ENCODE results near the gene STK24. TPM values are rescaled to one million over a fixed set of nuclear protein-coding genes. Genes with fewer than 3 reads are reported as not detected.

STK24 gene
- total RNA-seq, 4 donors from 2014 or later: 55.3 to 96.3 (median 83.9) TPM

DNA sequence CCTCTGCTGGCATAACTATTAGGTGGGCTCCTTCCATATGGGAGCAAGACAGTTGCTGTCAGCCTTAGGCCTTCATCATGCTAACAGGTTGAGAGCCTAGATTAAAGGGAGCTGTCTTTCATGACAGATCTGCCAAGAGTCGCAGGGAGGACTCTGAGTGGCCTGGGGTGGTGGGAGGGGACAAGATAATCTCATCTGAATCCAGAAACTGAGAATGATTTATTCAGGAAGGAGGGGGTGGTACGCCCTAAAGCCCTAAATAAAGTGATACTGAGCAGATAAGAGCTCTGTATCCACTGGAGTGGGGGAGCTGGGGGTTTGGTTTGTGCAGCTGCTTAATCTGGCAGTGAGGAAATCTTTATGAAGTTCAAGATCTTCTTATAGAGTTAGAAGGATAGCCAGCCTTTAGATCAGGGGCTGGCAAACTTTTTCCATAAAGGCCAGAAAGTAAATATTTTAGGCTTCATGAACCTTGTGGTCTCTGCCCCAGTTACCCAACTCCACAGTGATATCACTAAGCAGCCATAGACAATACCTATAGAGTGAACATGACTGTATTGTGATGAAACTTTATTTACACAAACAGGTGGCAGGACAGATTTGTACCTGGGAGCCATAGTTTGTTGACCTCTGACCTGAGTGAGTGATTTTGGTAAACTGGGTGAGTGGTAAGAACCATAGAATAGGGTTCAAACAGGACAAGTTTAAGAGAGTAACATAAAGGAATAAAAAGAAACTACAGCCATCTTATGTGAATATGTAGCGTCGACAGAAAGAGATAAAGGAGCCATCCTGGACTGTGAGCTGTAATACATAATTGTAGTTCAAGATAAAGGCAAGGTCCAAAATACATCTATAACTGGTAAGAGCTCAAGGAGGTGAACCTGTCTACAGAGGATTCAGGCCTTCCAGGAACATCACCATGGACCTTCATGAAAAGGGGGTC lies 9.8 kb upstream of the STK24 start:
- no peak for ATAC-seq (ENCODE audit: low FRiP score)
- TF ChIP-seq CTCF (IDR thresholded peaks at IDR 0.05): no peak
- DNase-seq (ENCODE audit: low spot score): no peak

GRCh38 chr13:98585946-98586345 lies 9.0 kb upstream of the STK24 start:
- no peak for ATAC-seq (ENCODE audit: low FRiP score)
- DNase-seq (ENCODE audit: low spot score): no peak
- TF ChIP-seq CTCF (IDR thresholded peaks at IDR 0.05): no peak

- TF ChIP-seq CTCF (IDR thresholded peaks at IDR 0.05): no peak
- ATAC-seq (ENCODE audit: low FRiP score) (no peak), DNase-seq (ENCODE audit: low spot score) (no peak)
These were observed 8.5 kb upstream of the STK24 start for GRCh38 chr13:98585398-98585754.

GRCh38 chr13:98584668-98585397 lies 7.9 kb upstream of the STK24 start:
- ATAC-seq (ENCODE audit: low FRiP score) (no peak), DNase-seq (ENCODE audit: low spot score) (no peak)
- no peak for TF ChIP-seq CTCF (IDR thresholded peaks at IDR 0.05)

- ATAC-seq (ENCODE audit: low FRiP score) (no peak), DNase-seq (ENCODE audit: low spot score) (no peak)
- TF ChIP-seq CTCF (IDR thresholded peaks at IDR 0.05): no peak
These were observed 6.0 kb upstream of the STK24 start for GRCh38 chr13:98582947-98583346.

DNA sequence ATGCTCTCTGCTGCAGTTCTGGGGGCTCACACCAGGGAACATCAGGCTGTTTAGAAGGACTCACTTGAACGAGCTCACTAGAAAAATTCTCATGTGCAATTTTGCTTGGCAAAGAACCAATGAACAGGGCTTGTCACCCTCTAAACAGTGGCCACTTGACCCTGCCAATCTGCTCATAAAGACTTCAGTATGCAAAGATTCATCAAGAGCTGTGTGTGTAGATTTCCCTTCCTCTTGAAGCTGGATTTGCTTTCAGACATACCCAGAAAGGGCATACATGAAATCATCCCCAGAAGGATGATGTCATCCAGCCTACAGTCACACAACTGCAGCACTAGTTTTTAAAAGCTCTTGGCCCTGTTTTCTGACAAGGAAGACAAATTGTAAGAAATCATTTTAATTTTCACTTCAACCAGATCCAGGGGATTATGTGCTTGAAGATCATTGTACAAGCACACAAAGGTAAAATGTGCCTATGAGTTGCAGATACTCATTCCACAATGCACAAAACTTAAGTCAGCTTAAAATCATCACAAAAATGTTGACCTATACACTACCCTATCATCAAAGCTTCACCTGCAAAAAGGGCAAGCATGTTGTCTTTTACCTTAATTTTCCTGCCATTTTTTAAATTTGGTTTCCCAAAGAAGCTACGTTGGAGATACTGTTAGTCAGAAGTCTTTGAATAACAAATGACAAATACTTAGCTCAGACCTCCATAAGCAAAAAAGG lies 5.2 kb upstream of the STK24 start:
- no peak for ATAC-seq (ENCODE audit: low FRiP score)
- TF ChIP-seq CTCF (IDR thresholded peaks at IDR 0.05): no peak
- DNase-seq (ENCODE audit: low spot score): no peak
